Activated CD4-positive, CD25-positive, alpha-beta regulatory T cell treated with anti-CD3 and anti-CD28 coated beads, Interleukin-2, amount 50 U/mL, for 72 hours (primary cell): ENCODE data around the gene ANGPTL3.

Source experiments
- DNase-seq: peaks from one replicate; pipeline ENCODE4 v3.0.0; 2021

ANGPTL3 gene

DNA sequence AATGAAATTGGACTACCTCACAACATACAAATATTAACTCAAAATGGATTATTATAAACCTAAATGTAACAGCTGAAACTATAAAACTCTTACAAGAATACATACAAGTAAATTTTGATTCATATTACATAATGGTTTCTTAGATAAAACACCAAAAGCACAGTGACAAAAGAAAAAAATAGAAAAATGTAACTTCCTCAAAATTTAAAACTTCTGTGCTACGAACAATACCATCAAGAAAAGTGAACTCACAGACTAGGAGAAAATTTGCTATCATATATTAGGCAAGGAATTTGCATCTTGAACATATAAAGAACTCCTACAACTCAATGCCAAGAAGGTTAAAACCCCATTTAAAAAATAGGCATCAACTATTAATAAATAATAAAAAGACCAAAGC is 31.2 kb downstream of the ANGPTL3 start:
- no peak for DNase-seq

DNA sequence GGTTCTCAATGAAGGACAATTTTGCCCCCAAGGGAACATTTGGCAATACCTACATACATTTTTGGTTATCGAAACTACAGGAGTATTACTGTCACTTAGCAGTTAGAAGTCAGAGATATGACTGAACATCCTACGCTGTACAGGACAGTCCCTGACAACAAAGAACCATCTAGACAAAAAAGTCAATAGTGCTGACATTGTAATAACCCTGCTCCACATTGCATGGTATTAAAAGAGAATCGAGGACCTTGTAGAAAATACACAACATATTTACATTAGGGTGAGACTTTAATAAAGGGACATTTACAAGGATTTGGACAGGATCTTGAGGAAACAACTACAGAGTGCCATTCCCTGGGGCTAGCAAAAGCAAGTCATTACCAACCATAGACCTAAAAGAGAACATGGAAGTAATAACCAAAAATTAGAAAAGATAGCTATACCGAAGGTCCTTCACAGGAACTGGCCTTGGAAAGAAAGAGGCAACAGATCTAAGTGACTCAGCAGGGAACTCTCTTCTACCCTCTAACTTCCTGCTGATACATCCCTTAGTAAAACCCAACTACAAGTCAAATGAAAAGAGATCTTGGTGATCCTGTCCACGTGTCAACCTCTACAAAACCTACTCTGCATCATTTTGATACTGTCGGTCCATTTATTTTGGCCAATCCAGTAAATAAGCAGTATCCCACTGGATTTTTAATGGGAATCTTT is 40.2 kb downstream of the ANGPTL3 start:
- no peak for DNase-seq

- no peak for DNase-seq
Observed at GRCh38 chr1:62643283-62643682, 46.0 kb downstream of the ANGPTL3 start.

DNA sequence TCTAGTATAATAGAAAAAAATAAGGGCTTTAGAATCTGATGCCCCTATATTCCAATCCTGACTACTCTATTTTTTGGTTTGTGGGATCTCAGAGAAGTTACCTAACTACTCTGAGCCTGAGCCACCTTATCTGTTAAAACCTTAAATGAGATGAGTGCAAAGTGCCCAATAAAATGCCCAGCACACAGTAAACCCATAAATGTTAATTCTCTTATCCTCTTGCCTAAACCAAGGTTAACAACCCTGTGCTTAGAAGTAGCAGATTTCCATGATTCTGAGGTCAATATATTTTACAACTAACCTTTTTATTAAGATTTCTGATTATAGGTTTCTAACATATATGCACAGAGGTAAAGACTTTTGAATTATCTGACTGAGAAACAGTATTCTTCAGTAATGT is 55.1 kb downstream of the ANGPTL3 start:
- no peak for DNase-seq

- DNase-seq = no peak
Observed at GRCh38 chr1:62654744-62655143, 57.4 kb downstream of the ANGPTL3 start.
